HUDEP-2 (cell line): ENCODE measurements around the gene METAP2.

Experiments
- DNase-seq, 76 experiments: peaks; one replicate each; lab custom pipeline; 2025; ENCODE audit not compliant: unreplicated experiment in 76 of 76; lab: John Stamatoyannopoulos, UW

The METAP2 gene

DNA sequence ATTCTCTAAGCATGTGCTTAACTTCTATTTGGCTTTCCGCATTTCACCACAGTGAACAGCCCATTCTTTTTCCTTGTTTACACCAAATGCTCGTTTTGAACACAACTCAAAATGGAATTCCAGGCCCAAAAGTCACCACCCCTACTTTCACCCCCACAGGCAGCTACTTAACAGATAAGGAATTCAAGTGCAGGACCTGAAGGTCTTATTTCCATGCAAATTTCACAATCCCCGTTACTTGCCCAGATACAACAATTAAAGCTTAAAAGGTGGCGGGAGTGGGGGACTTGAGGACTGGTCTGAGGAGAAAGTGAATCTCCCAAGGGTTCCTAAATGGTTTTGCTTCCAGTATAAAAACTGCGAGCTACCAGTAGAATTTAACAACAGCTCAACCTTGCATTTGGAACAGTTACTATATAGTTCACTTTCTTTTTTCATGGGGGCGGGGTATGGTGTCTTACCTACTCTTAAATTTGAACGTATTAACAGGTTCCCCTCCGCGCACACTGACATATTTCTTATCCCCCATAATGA lies 73.6 kb downstream of the METAP2 start:
- peak in 58 of 76 experiments; percentile 4 to 73 (median 34) for DNase-seq

DNA sequence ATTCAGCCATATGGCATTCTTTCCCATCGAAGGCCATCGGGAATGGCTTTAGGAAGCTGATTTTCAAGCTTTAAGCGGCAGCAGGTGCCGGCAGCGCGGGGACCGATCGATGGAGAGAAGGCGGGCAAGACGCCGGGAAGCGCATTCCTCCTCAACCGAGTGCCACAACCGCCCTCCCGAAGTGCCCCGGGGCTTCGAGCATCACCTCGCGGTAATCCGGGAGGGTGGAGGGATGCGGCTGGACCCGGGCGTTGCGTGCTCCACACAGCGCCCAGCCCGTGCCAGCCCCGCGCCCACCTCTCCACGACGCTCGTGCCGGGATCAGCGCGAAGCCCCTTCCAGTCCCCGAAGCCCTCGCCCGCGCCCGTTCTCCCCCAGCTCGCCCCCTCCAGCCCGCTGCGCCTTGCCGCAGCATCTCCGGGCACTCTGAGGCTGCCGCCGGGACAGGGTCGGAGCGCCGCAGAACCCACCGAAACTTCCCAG lies 74.1 kb downstream of the METAP2 start:
- peak in 47 of 76 experiments; percentile 3 to 65 (median 33) for DNase-seq

DNA sequence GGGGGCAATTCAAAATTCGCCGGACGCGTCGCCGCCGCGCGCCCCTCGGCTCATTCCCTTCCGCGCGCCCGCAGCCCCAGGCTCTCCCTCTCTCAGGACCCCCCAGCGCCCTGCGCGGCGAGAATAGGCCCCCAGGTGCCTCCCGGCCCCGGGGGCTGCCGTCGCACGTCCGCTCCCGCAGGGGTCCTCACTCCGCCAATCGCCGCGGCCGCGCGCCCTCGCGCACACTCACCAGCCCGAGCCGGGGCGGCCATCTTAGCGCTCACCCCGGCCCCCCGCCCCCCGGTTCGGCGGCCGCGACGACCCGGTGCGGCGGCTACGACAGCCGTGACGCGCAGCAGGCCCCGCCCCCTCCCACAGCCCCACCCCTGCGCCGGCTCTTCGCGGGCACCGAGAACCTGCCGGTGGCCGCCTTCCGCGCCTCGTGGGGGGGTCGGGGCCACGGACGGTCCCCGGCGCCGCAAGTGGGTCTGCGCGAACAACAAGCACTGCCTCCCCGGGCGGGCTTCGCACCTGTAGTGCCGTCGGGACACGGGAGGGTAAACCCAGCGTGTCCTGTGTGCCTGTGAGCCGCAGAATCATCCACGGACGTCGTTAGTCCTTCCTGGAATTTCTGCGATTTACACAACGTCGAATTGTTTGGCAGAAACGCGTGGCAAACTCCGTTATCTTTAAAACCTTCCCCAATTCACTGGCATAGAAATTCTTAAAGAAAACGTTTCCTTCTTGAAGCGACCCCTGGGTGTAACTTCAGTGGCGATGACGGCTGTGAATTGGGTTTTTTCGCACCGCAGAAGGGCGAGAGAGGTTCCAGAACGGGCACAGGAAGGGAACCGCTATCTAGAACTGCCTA lies 74.8 kb downstream of the METAP2 start:
- peak in 60 of 76 experiments; percentile 4 to 78 (median 50) for DNase-seq

DNA sequence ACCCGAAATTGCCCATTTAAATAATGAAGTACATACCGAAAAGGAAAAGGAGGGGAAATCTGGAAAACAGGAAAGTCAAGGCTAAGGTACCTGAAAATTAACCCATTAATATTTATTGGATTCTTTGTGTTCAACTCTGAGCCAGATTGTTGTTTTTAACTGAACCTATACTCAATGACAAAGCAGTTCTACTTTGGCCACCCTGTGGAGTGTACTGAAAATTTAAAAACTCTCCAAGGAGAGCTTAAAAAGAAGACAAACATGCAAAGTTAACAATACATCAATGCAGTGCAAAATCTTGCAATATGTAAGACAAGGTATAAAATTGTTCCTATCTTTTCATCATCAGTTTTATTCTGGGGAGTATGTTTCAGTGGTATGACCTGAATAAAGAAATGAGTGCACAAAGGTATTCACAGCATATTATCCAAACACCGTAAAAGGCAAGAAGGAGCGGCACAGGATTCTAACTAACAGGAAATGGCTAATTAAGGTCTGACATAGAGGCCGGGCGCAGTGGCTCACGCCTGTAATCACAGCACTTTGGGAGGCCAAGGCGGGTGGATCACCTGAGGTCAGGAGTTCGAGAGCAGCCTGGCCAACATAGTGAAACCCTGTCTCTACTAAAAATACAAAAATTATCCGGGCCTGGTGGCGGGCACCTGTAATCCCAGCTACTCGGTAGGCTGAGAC lies 75.6 kb downstream of the METAP2 start:
- peak in 1 of 76 experiments; percentile 13 for DNase-seq

DNA sequence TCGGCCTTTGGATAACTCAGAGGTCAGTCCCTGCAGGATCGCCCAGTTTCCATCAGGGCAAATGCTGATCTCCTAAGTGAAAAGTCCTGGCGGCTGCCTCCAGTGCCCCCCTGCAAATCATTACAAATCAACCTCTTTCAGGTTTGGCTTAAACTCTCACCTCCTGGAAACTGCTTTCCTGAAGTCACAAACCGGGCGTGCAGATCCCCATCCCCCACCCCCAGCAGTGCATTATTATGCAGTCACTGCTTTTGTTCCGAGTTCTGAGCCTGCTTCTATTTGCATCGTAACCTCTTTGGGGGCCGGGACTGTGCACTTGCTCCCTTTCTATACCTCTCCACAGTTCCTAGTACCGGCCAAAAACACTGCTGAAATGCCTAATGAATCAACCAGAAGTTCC lies 77.4 kb downstream of the METAP2 start, which contains the start of gene USP44:
USP44 (minus strand) TSS at position 172 of the 400 bp plus-strand sequence. CDS start 17,220 bp downstream, outside the sequence.
- DNase-seq, result no peak

DNA sequence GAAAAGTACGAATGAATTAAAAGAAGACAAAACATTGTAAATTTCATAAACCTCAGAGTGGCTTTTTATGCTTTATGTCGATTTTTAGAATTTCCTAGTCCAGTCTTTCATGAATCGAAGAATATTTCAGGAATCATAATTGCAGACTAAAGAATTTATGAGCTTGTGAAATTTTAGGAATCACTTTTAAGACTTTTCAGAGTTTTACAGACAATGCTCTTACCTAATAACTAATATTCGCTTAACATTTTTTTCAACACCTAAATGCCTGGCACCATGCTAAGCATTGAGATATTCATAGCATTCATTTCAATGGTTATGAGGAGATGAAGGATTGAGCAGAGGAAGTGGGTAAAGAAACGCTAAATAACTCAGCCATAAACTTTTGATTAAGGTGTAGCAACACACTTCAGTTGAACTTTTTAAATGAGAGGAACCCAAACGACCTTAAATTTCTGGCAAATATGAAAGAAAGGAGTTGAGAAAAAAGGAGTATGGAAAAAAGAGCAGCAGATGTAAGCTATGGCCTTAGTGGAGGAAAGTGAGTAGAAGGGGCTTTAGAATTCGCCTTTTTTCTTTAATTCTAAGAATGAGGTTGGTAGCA lies 78.1 kb downstream of the METAP2 start:
- no peak for DNase-seq

DNA sequence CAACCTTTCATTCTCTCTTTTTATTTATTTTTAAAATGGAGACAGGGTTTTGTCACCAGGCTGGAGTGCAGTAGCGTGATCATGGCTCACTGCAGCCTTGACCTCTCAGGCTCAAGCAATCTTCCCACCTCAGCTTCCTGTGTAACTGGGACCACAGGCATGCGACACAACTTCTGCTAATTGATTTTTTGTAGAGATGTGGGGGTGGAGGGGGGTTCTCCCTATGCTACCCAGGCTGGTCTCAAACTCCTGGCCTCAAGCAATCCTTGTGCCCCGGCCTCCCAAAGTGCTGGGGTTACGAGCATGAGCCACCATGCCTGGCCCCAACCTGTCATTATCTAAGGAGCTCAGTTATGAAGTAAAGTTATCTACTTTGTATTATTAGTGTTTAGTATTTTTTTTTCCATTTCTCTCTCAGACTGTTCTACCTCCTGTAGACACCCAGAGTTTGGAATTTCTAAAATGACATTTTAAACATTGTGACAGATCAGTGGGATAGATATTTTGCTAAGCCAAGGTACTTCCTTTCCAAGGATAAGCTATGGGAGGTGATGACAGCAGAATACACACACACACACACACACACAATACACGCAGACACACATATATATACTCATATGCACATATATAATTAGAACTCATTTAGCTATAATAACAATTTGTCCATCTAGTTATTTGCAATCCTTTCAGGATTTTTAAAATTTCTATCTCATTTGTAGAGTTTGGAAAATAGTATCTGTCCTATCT lies 79.4 kb downstream of the METAP2 start:
- no peak for DNase-seq

DNA sequence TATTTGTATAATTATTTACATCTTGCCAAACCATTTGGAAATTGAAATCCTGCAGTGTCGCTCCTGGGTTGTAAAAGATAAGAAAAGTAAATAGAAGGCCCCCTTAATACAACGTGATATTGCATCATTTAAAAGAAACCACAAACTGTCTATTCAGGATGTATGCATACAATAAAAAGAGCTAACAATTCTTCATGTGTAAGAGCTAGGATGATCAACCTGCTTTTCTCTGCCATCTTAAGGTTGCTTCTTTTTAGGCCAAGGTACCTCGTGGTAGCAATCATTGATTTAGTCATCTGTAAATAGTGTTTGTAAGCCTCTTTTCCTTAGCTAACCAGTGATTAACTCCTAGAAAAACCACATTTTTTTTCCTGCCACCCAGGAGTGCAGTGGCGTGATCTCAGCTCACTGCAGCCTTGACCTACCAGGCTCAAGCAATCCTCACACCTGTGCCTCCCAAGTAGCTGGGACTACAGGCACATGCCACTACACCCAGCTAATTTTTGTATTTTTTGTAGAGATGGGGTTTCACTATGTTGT lies 80.7 kb downstream of the METAP2 start:
- peak in 1 of 76 experiments; percentile 7 for DNase-seq

DNA sequence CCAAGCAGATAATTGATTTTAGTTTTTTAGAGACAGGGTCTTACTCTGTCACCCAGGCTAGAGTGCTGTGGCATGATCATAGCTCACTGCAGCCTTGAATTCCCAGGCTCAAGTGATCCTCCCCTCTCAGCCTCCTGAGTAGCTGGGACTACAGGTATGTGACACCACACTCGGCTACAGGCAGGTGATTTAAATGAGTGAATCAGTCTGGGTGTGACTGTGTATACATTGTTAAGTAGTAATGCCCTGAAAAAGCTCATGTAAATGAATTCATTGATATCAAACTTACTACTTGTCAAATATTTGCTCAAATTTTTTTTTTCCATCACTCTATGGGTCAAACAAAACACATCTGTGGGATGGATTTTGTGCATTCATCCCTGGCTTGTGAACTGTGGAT lies 83.7 kb downstream of the METAP2 start:
- no peak for DNase-seq
